Ovary (tissue), 9 donors: ENCODE results near the gene ARHGEF28. TPM values are rescaled to one million over a fixed set of nuclear protein-coding genes. Genes with fewer than 3 reads are reported as not detected.

Experiments used
- DNase-seq, 5 donors: peaks; one replicate each; pipeline ENCODE4 v3.0.0-alpha.2; 2019 to 2020
- H3K27ac ChIP-seq, 2 donors: fragments of 200-600 bp; one replicate each; pipeline versions ENCODE4 v1.5.1 to v1.8.0; 2019 to 2022
- H3K27me3 ChIP-seq: fragments of 200-600 bp; one replicate; pipeline ENCODE4 v1.8.0; 2022
- H3K36me3 ChIP-seq: fragments of 200-600 bp; sonication (generic); one replicate; pipeline ENCODE4 v1.5.1; 2019
- H3K4me1 ChIP-seq: one replicate; pipeline ENCODE4 v1.8.1; 2013; ENCODE audit warnings: mild to moderate bottlenecking, moderate library complexity; ENCODE audit not compliant: insufficient read depth
- H3K4me3 ChIP-seq: fragments of 200-600 bp; sonication (generic); one replicate; pipeline ENCODE4 v1.5.1; 2017
- H3K9me3 ChIP-seq, 2 donors: fragments of 200-600 bp in 1 of 2; sonication (generic) in 1 of 2; one replicate each; pipeline versions ENCODE4 v1.5.1 to v1.8.1; 2013 to 2019; ENCODE audit warnings: mild to moderate bottlenecking in 1 of 2, moderate library complexity in 1 of 2
- EP300 ChIP-seq: sonication (generic); formaldehyde crosslinking; IDR thresholded peaks from one replicate; pipeline ENCODE4 v1.6.1; 2017; ENCODE audit warnings: antibody characterized with exemption
- POLR2A ChIP-seq: fragments of 450-650 bp; IDR thresholded peaks from one replicate; pipeline ENCODE4 v1.6.1; 2017; ENCODE audit warnings: antibody characterized with exemption, mild to moderate bottlenecking, moderate library complexity
- WGBS, 3 donors: extraction: QIAGEN DNeasy Blood & Tissue Kit in 1 of 3; methylation state at CpG; one replicate each; pipeline versions ENCODE4 v1.1.5 to v1.1.7; 2013 to 2017; 5-methylcytosine and 5-hydroxymethylcytosine counted together
- intact Hi-C, 4 donors: fragments of 100-400 bp; cut with DNase I; formaldehyde crosslinking; loops; one replicate each; pipeline versions ENCODE4 v1.11.0 to v1.15.1; 2022 to 2023
- polyA plus RNA-seq, 2 donors: library from polyadenylated mRNA; stranded (reverse); fragments of 200-250 nt in 1 of 2; fragments of 350-450 nt in 1 of 2; fragmentation: Illumina TruSeq in 1 of 2; extraction: RNeasy Lipid Tissue Mini Kit (QIAGEN cat#74804) in 1 of 2; gene quantifications; one replicate each; pipeline ENCODE4 v1.2.3, GENCODE V29; 2013 to 2014
- total RNA-seq, 7 donors: library from RNA; depleted of rRNA in 2 of 7; stranded (reverse); fragments of >200 nt in 2 of 7; fragmentation: NEBNext Ultra II Directional in 3 of 7; extraction: Animal tissue kit (Norgen Biotek cat#: 25700) in 3 of 7; gene quantifications; one replicate each; pipeline versions ENCODE4 v1.1.0 to v1.2.4, GENCODE V29; 2016 to 2023
- TF ChIP-seq, protein P1 (sequence below), 3 donors: fragments of 450-650 bp in 2 of 3; fragments of 200-600 bp in 1 of 3; IDR thresholded peaks; one replicate each; pipeline versions ENCODE4 v1.5.1 to v1.8.0; 2016 to 2022; ENCODE audit warnings: antibody characterized with exemption in 3 of 3, mild to moderate bottlenecking in 1 of 3
- donor health status: DM: no; HTN: no; CAD: no; lungs with moderate emphysema.
- donor health status: DM: no; HTN: no; CAD: no.
- donor health status: Bipolar disorder and iron deficiency.
- donor health status: DM: yes; HTN: yes; CAD: no.
- donor health status: DM: no; HTN: no; CAD: no.
- donor health status: DM: yes; HTN: yes; CAD: no.

The ARHGEF28 gene
- total and polyA plus RNA-seq, 9 donors: 21.5 to 75.6 (median 35.0) TPM

DNA sequence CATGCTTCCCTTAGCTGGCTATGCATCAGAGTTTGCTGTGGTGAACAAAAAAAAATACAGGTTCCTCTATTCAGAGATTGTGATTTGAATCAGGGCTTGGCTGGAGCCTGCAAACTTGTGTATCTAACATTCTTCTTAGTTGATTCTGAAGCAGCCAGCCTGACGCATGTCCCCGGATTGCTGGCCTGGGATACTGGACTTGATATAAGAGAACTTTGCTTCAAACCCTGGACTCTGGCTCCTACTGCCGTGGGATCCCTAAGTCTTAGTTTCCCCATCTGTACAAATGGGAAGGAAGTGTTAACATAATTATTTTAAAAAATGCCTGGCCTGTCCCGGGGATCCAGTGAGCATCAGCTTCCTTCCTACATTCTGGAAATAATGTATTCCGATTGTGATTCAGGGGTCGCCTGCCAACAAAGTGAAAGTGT, 292.8 kb downstream of the ARHGEF28 start:
- no peak for DNase-seq
- intact Hi-C loops: no loop called here
- H3K27ac ChIP-seq: no peak overlapping the region
- H3K36me3 ChIP-seq: no peaks in the 10 kb centered on the region
- H3K27me3 ChIP-seq: no peaks in the 10 kb centered on the region
- TF ChIP-seq, protein P1, sequence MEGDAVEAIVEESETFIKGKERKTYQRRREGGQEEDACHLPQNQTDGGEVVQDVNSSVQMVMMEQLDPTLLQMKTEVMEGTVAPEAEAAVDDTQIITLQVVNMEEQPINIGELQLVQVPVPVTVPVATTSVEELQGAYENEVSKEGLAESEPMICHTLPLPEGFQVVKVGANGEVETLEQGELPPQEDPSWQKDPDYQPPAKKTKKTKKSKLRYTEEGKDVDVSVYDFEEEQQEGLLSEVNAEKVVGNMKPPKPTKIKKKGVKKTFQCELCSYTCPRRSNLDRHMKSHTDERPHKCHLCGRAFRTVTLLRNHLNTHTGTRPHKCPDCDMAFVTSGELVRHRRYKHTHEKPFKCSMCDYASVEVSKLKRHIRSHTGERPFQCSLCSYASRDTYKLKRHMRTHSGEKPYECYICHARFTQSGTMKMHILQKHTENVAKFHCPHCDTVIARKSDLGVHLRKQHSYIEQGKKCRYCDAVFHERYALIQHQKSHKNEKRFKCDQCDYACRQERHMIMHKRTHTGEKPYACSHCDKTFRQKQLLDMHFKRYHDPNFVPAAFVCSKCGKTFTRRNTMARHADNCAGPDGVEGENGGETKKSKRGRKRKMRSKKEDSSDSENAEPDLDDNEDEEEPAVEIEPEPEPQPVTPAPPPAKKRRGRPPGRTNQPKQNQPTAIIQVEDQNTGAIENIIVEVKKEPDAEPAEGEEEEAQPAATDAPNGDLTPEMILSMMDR (IDR thresholded peaks at IDR 0.05): no peak
- TF ChIP-seq POLR2A (no peak), EP300 (no peak)
- no peak overlapping the region for H3K4me3 ChIP-seq
- H3K4me1 ChIP-seq: peaks cover 14% of the 10 kb centered on the region
- no peaks in the 10 kb centered on the region for H3K9me3 ChIP-seq
- WGBS, 3 donors: 35 to 63% (median 42%) methylated on average over 6 of the region's 6 CpGs

GRCh38 chr5:73921741-73922140, 295.7 kb downstream of the ARHGEF28 start:
- TF ChIP-seq, protein P1 (IDR thresholded peaks at IDR 0.05): no peak
- TF ChIP-seq POLR2A: no peak
- no peak for TF ChIP-seq EP300
- no peaks in the 10 kb centered on the region for H3K27me3 ChIP-seq
- no peaks in the 10 kb centered on the region for H3K9me3 ChIP-seq
- H3K36me3 ChIP-seq: no peaks in the 10 kb centered on the region
- intact Hi-C loops: no loop called here
- no peak for DNase-seq
- H3K4me1 ChIP-seq: peaks cover 9% of the 10 kb centered on the region
- no peak overlapping the region for H3K27ac ChIP-seq
- H3K4me3 ChIP-seq: no peak overlapping the region
- 9 to 17% (median 16%) methylated on average over 3 of the region's 3 CpGs for WGBS, 3 donors

GRCh38 chr5:73922224-73922623, 296.2 kb downstream of the ARHGEF28 start:
- Histone ChIP-seq H3K4me1 (peaks cover 9% of the 10 kb centered on the region), H3K27me3 (no peaks in the 10 kb centered on the region), H3K36me3 (no peaks in the 10 kb centered on the region), H3K27ac (no peak overlapping the region), H3K9me3 (no peaks in the 10 kb centered on the region), H3K4me3 (no peak overlapping the region)
- intact Hi-C loops: no loop called here
- 80 to 98% (median 86%) methylated on average over 3 of the region's 3 CpGs for WGBS, 3 donors
- no peak for TF ChIP-seq POLR2A
- TF ChIP-seq, protein P1 (IDR thresholded peaks at IDR 0.05): no peak
- no peak for DNase-seq

DNA sequence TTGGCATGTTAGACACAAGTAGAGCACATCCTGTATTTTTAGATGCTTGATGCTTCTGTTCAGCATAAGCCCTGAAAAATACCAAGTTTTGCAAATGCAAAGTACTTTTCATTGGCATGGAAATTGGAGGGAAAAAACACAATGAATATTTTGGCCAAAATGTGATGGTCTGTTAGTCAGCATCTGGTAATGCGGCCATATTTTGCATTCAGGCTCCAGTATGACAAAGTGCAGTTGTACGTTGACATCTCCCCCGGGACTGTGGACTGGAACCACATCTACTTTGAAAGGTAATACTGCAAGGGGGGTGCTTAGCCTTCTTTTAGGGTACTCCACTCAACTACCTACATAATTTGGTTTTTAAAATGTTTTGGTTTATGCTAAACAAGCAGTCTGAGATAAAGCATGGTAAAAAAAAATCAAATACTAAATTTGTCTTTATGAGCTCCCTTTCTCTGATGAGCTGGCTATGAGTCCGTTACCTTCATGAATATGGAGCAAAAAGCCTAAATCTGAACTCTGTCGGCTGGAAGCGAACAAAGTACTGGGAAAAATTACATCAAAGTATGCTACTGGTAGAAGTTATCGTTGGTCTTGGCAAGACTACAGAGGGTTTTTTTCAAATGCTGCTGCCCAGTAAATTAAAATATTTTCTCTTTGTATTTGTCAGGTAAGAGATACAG, 297.0 kb downstream of the ARHGEF28 start:
- Histone ChIP-seq H3K36me3 (no peaks in the 10 kb centered on the region), H3K9me3 (no peaks in the 10 kb centered on the region), H3K27ac (no peak overlapping the region), H3K27me3 (no peaks in the 10 kb centered on the region), H3K4me3 (no peak overlapping the region), H3K4me1 (peaks cover 2% of the 10 kb centered on the region)
- WGBS, 3 donors: 88 to 91% (median 91%) methylated on average over 7 of the region's 7 CpGs
- intact Hi-C loops: no loop called here
- TF ChIP-seq POLR2A: no peak
- no peak for TF ChIP-seq EP300
- TF ChIP-seq, protein P1 (IDR thresholded peaks at IDR 0.05): no peak
- DNase-seq: no peak
